ENCODE results near the gene ARHGAP15.

The ARHGAP15 gene

GRCh38 chr2:143701785-143702184 lies 572.6 kb downstream of the ARHGAP15 start:
- no peak for TF ChIP-seq CTCF (IDR thresholded peaks at IDR 0.05)
- TF ChIP-seq ZFX (IDR thresholded peaks at IDR 0.05; ENCODE audit: borderline replicate concordance), result no peak
- H3K27ac ChIP-seq, result no peak overlapping the region

- no peak for TF ChIP-seq ZFX (IDR thresholded peaks at IDR 0.05; ENCODE audit: borderline replicate concordance)
- no peak for TF ChIP-seq CTCF (IDR thresholded peaks at IDR 0.05)
- no peak overlapping the region for H3K27ac ChIP-seq
Measured at GRCh38 chr2:143702931-143703330, 573.7 kb downstream of the ARHGAP15 start.

GRCh38 chr2:143704451-143705106 lies 575.4 kb downstream of the ARHGAP15 start:
- TF ChIP-seq ZFX (IDR thresholded peaks at IDR 0.05; ENCODE audit: borderline replicate concordance) (no peak), CTCF (IDR thresholded peaks at IDR 0.05) (no peak)
- H3K27ac ChIP-seq, result no peak overlapping the region

- TF ChIP-seq ZFX (IDR thresholded peaks at IDR 0.05; ENCODE audit: borderline replicate concordance) (no peak), CTCF (IDR thresholded peaks at IDR 0.05) (no peak)
- H3K27ac ChIP-seq, result no peak overlapping the region
Measured at GRCh38 chr2:143705108-143705707, 576.0 kb downstream of the ARHGAP15 start.

GRCh38 chr2:143706354-143706753 lies 577.1 kb downstream of the ARHGAP15 start:
- no peak overlapping the region for H3K27ac ChIP-seq
- TF ChIP-seq ZFX (IDR thresholded peaks at IDR 0.05; ENCODE audit: borderline replicate concordance) (no peak), CTCF (IDR thresholded peaks at IDR 0.05) (no peak)

- TF ChIP-seq CTCF (IDR thresholded peaks at IDR 0.05), result no peak
- TF ChIP-seq ZFX (IDR thresholded peaks at IDR 0.05; ENCODE audit: borderline replicate concordance), result no peak
- no peak overlapping the region for H3K27ac ChIP-seq
Measured at GRCh38 chr2:143708682-143709081, 579.5 kb downstream of the ARHGAP15 start.

GRCh38 chr2:143710196-143710595 lies 581.0 kb downstream of the ARHGAP15 start:
- no peak overlapping the region for H3K27ac ChIP-seq
- TF ChIP-seq ZFX (IDR thresholded peaks at IDR 0.05; ENCODE audit: borderline replicate concordance) (no peak), CTCF (IDR thresholded peaks at IDR 0.05) (no peak)

Data from 22Rv1 (cell line).